ENCODE data around the gene ARFIP1.

Gene ARFIP1

GRCh38 chr4:152806501-152807125 is 26.9 kb downstream of the ARFIP1 start:
- H3K27ac ChIP-seq: no peak overlapping the region
- TF ChIP-seq ZFX (IDR thresholded peaks at IDR 0.05; ENCODE audit: borderline replicate concordance) (no peak), CTCF (IDR thresholded peaks at IDR 0.05) (no peak)

- TF ChIP-seq ZFX (IDR thresholded peaks at IDR 0.05; ENCODE audit: borderline replicate concordance): no peak
- H3K27ac ChIP-seq: no peak overlapping the region
Measured at GRCh38 chr4:152807294-152807829, 27.6 kb downstream of the ARFIP1 start.

GRCh38 chr4:152808670-152809069 is 28.9 kb downstream of the ARFIP1 start:
- no peak overlapping the region for H3K27ac ChIP-seq
- no peak for TF ChIP-seq CTCF (IDR thresholded peaks at IDR 0.05)
- TF ChIP-seq ZFX (IDR thresholded peaks at IDR 0.05; ENCODE audit: borderline replicate concordance): no peak

- TF ChIP-seq ZFX (IDR thresholded peaks at IDR 0.05; ENCODE audit: borderline replicate concordance) (no peak), CTCF (IDR thresholded peaks at IDR 0.05) (no peak)
- peak overlapping the region; percentile 39 for H3K27ac ChIP-seq
Measured at GRCh38 chr4:152810715-152811287, 31.0 kb downstream of the ARFIP1 start.

GRCh38 chr4:152815078-152815477 is 35.3 kb downstream of the ARFIP1 start:
- no peak for TF ChIP-seq ZFX (IDR thresholded peaks at IDR 0.05; ENCODE audit: borderline replicate concordance)
- no peak for TF ChIP-seq CTCF (IDR thresholded peaks at IDR 0.05)
- H3K27ac ChIP-seq: no peak overlapping the region

GRCh38 chr4:152817331-152817730 is 37.6 kb downstream of the ARFIP1 start:
- H3K27ac ChIP-seq: no peak overlapping the region

GRCh38 chr4:152819026-152819645 is 39.4 kb downstream of the ARFIP1 start:
- H3K27ac ChIP-seq: no peak overlapping the region
- TF ChIP-seq ZFX (IDR thresholded peaks at IDR 0.05; ENCODE audit: borderline replicate concordance): no peak
- TF ChIP-seq CTCF (IDR thresholded peaks at IDR 0.05): no peak

More at GRCh38 chr4:152817331-152817730, 37.6 kb downstream of the ARFIP1 start:
- no peak for TF ChIP-seq CTCF (IDR thresholded peaks at IDR 0.05)
- TF ChIP-seq ZFX (IDR thresholded peaks at IDR 0.05; ENCODE audit: borderline replicate concordance): no peak
